HG02981 (cell line): ENCODE measurements around the gene METTL17.

Source experiments
- ATAC-seq: cut with Tn5 transposase; IDR thresholded peaks from one replicate; pipeline ENCODE4 v1.9.1; 2021; ENCODE audit warnings: mild to moderate bottlenecking, moderate library complexity; ENCODE audit not compliant: unreplicated experiment

METTL17 gene

GRCh38 chr14:21041676-21042433, 52.1 kb downstream of the METTL17 start, which contains the start of gene RNASE7:
RNASE7 (plus strand) TSS chr14:21042362; CDS start chr14:21042993, 631 bp downstream.
- no peak for ATAC-seq

- ATAC-seq, result no peak
Measured at GRCh38 chr14:21042918-21043317, 53.1 kb downstream of the METTL17 start.

DNA sequence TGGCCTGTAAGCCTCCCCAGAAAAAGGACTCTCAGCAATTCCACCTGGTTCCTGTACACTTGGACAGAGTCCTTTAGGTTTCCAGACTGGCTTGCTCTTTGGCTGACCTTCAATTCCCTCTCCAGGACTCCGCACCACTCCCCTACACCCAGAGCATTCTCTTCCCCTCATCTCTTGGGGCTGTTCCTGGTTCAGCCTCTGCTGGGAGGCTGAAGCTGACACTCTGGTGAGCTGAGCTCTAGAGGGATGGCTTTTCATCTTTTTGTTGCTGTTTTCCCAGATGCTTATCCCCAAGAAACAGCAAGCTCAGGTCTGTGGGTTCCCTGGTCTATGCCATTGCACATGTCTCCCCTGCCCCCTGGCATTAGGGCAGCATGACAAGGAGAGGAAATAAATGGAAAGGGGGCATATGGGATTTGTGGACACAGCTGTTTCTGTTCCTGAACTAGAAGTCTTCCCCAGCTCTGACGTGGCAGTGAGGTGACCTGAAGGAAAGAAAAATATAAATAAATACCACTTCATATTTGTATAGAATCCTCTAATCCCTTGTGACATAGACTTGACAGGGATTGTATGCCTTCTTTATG, 53.7 kb downstream of the METTL17 start:
- ATAC-seq, result no peak

DNA sequence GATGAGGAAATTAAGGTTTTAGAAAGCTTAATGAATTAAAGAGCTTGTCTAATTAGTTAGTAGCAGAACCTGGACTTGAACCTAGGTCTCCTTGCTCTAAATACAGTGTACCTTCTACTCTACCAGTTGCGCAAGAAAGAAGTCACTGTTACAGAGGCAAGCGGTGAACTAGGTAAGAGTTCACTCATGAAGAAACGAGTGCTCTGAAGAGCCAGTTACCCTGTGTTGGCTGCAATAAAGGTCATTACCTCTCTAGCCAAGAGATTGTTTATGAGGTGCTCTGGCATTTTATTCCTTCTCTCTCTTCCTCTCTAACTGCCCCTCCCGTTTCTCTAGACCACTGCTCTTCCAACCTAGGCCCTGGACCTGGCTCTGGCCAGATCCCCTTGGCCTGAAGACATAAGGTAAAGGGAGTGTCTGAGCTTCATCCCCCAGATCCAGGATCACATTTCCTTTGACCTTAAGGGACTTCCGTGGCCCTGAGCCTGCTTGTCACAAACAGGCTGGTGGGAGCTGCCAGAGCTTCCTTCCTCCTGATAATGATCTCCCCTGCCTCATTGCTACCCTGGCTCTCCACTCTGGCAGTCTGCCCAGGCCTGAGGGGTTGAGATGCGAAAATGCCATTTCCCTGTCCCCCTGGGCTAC, 54.3 kb downstream of the METTL17 start:
- no peak for ATAC-seq
